Astrocyte (in vitro differentiated cells and primary cell): ENCODE data around the gene GABRP. TPM values are rescaled to one million over a fixed set of nuclear protein-coding genes. Genes with fewer than 3 reads are reported as not detected.

Experiments
- DNase-seq: peaks from one replicate; pipeline ENCODE4 v3.0.0-alpha.2; 2010; ENCODE audit warnings: low read depth
- FAIRE-seq: peaks from 2 replicates; lab custom pipeline; 2011; peaks lifted over from hg19 to GRCh38; lab: Jason Lieb, UNC
- H2AFZ ChIP-seq: 2 replicates; pipeline ENCODE4 v1.6.0; 2012; ENCODE audit warnings: low read depth, low read length, inconsistent platforms
- H3K27ac ChIP-seq: 2 replicates; pipeline ENCODE4 v1.5.1; 2011; ENCODE audit warnings: low read depth, low read length, inconsistent platforms
- H3K27me3 ChIP-seq: 2 replicates; pipeline ENCODE4 v1.6.0; 2011; ENCODE audit warnings: low read length, inconsistent platforms; ENCODE audit not compliant: insufficient read depth
- H3K36me3 ChIP-seq: 2 replicates; pipeline ENCODE4 v1.5.1; 2011; ENCODE audit warnings: low read length, inconsistent platforms; ENCODE audit not compliant: insufficient read depth
- H3K4me1 ChIP-seq: 2 replicates; pipeline ENCODE4 v1.5.1; 2011; ENCODE audit warnings: low read length, inconsistent platforms; ENCODE audit not compliant: insufficient read depth
- H3K4me2 ChIP-seq: 2 replicates; pipeline ENCODE4 v1.6.0; 2012; ENCODE audit warnings: low read length, inconsistent platforms
- H3K4me3 ChIP-seq: 2 replicates; pipeline ENCODE4 v1.5.1; 2011; ENCODE audit warnings: low read depth, mild to moderate bottlenecking, low read length, inconsistent platforms; ENCODE audit not compliant: insufficient read depth
- H3K79me2 ChIP-seq: 2 replicates; pipeline ENCODE4 v1.6.0; 2012; ENCODE audit warnings: mild to moderate bottlenecking, low read length, inconsistent platforms; ENCODE audit not compliant: insufficient read depth
- H3K9ac ChIP-seq: 2 replicates; pipeline ENCODE4 v1.6.0; 2012; ENCODE audit warnings: mild to moderate bottlenecking, low read length, inconsistent platforms
- H3K9me3 ChIP-seq: 2 replicates; pipeline ENCODE4 v1.5.1; 2012; ENCODE audit warnings: low read depth, mild to moderate bottlenecking, low read length, inconsistent platforms; ENCODE audit not compliant: insufficient read depth
- H4K20me1 ChIP-seq: 2 replicates; pipeline ENCODE4 v1.6.0; 2012; ENCODE audit warnings: low read length, inconsistent platforms; ENCODE audit not compliant: insufficient read depth
- H3K27ac Mint-ChIP-seq: one replicate; pipeline ENCODE4 v1.8.0; 2021; ENCODE audit warnings: mild to moderate bottlenecking, mixed read lengths; ENCODE audit not compliant: unreplicated experiment
- H3K27me3 Mint-ChIP-seq: one replicate; pipeline ENCODE4 v1.8.0; 2021; ENCODE audit warnings: low read depth, mixed read lengths; ENCODE audit not compliant: unreplicated experiment
- H3K36me3 Mint-ChIP-seq: one replicate; pipeline ENCODE4 v1.8.0; 2021; ENCODE audit warnings: low read depth, mixed read lengths; ENCODE audit not compliant: unreplicated experiment
- H3K4me1 Mint-ChIP-seq: one replicate; pipeline ENCODE4 v1.8.0; 2021; ENCODE audit warnings: low read depth, mixed read lengths; ENCODE audit not compliant: unreplicated experiment
- H3K4me3 Mint-ChIP-seq: one replicate; pipeline ENCODE4 v1.8.0; 2021; ENCODE audit warnings: mild to moderate bottlenecking, moderate library complexity, mixed read lengths; ENCODE audit not compliant: unreplicated experiment
- H3K9me3 Mint-ChIP-seq: one replicate; pipeline ENCODE4 v1.8.0; 2021; ENCODE audit warnings: mild to moderate bottlenecking, mixed read lengths; ENCODE audit not compliant: unreplicated experiment
- CTCF ChIP-seq: IDR thresholded peaks from 2 replicates; pipeline ENCODE4 v1.5.1; 2011; ENCODE audit warnings: low read depth, mild to moderate bottlenecking, inconsistent platforms, low read length, moderate library complexity; ENCODE audit not compliant: insufficient read depth
- EZH2 ChIP-seq: IDR thresholded peaks from 2 replicates; pipeline ENCODE4 v1.6.1; 2012; ENCODE audit warnings: mild to moderate bottlenecking, low read length, inconsistent platforms; ENCODE audit not compliant: insufficient read depth
- total RNA-seq: library from RNA; stranded (reverse); gene quantifications from 2 replicates; pipeline ENCODE4 v1.2.1, GENCODE V29; 2021

The GABRP gene
- total RNA-seq, 1 donor from 2014 or later: 0.45 TPM

GRCh38 chr5:170836226-170836625, 52.7 kb downstream of the GABRP start:
- Mint-ChIP-seq H3K4me3 (no peak overlapping the region), H3K27ac (no peak overlapping the region), H3K36me3 (no peaks in the 10 kb centered on the region), H3K27me3 (peaks cover 3% of the 10 kb centered on the region), H3K4me1 (peaks cover 7% of the 10 kb centered on the region), H3K9me3 (no peaks in the 10 kb centered on the region)
- Histone ChIP-seq H3K36me3 (no peaks in the 10 kb centered on the region), H3K27ac (no peak overlapping the region), H3K27me3 (peaks cover 2% of the 10 kb centered on the region), H3K9me3 (peaks cover 2% of the 10 kb centered on the region), H3K4me1 (no peaks in the 10 kb centered on the region), H3K9ac (no peak overlapping the region), H3K4me3 (no peak overlapping the region), H2AFZ (no peak overlapping the region), H3K79me2 (no peaks in the 10 kb centered on the region), H3K4me2 (no peak overlapping the region), H4K20me1 (no peaks in the 10 kb centered on the region)
- DNase-seq (no peak), FAIRE-seq (no peak)
- no peak for TF ChIP-seq CTCF
- no peak for TF ChIP-seq EZH2

GRCh38 chr5:170843870-170844269, 60.3 kb downstream of the GABRP start:
- DNase-seq (no peak), FAIRE-seq (no peak)
- Histone ChIP-seq H3K36me3 (no peaks in the 10 kb centered on the region), H3K79me2 (no peaks in the 10 kb centered on the region), H3K4me2 (no peak overlapping the region), H4K20me1 (no peaks in the 10 kb centered on the region), H3K27ac (no peak overlapping the region), H3K27me3 (peaks cover 2% of the 10 kb centered on the region), H3K4me1 (no peaks in the 10 kb centered on the region), H3K9me3 (no peaks in the 10 kb centered on the region), H3K9ac (no peak overlapping the region), H3K4me3 (no peak overlapping the region), H2AFZ (no peak overlapping the region)
- H3K27ac Mint-ChIP-seq: no peak overlapping the region
- peaks cover 2% of the 10 kb centered on the region for H3K4me1 Mint-ChIP-seq
- no peak overlapping the region for H3K4me3 Mint-ChIP-seq
- no peaks in the 10 kb centered on the region for H3K9me3 Mint-ChIP-seq
- H3K36me3 Mint-ChIP-seq: no peaks in the 10 kb centered on the region
- H3K27me3 Mint-ChIP-seq: no peaks in the 10 kb centered on the region
- TF ChIP-seq CTCF (no peak), EZH2 (no peak)

GRCh38 chr5:170844651-170845050, 61.1 kb downstream of the GABRP start:
- H3K27me3 ChIP-seq: peaks cover 2% of the 10 kb centered on the region
- DNase-seq: no peak
- H3K4me3 ChIP-seq: no peak overlapping the region
- H3K27ac ChIP-seq: no peak overlapping the region
- H3K9me3 ChIP-seq: no peaks in the 10 kb centered on the region
- no peaks in the 10 kb centered on the region for H3K27me3 Mint-ChIP-seq
- no peak for FAIRE-seq
- H3K4me2 ChIP-seq: no peak overlapping the region
- no peaks in the 10 kb centered on the region for H3K4me1 ChIP-seq
- peaks cover 2% of the 10 kb centered on the region for H3K4me1 Mint-ChIP-seq
- H3K27ac Mint-ChIP-seq: no peak overlapping the region
- no peaks in the 10 kb centered on the region for H3K79me2 ChIP-seq
- no peaks in the 10 kb centered on the region for H3K36me3 Mint-ChIP-seq
- no peak overlapping the region for H3K4me3 Mint-ChIP-seq
- no peak overlapping the region for H2AFZ ChIP-seq
- no peak for TF ChIP-seq CTCF
- TF ChIP-seq EZH2: no peak
- H3K36me3 ChIP-seq: no peaks in the 10 kb centered on the region
- H4K20me1 ChIP-seq: no peaks in the 10 kb centered on the region
- no peaks in the 10 kb centered on the region for H3K9me3 Mint-ChIP-seq
- H3K9ac ChIP-seq: no peak overlapping the region
